Cardiac fibroblast (primary cell): Measurements from ENCODE around the gene TTLL11.
A peak's percentile ranks its signal among the peaks of the same experiment; 100 is the strongest.
"Not testable (repeated sequence)": the region's sequence is repeated elsewhere in the genome, so short reads cannot be mapped to it uniquely, and the experiment has no call there.

Experiments used
- DNase-seq, 2 donors: peaks; one replicate each; pipeline versions ENCODE4 v3.0.0 to v3.0.0-alpha.2; 2010; ENCODE audit warnings: low read depth in 2 of 2
- H3K4me3 ChIP-seq, 2 donors: replicated peaks in 1 of 2; 1 replicate in 1 of 2; 2 replicates in 1 of 2; pipeline ENCODE4 v1.5.1; 2011; ENCODE audit warnings: low read depth in 2 of 2, low read length in 2 of 2, mild to moderate bottlenecking in 2 of 2, moderate library complexity in 1 of 2
- CTCF ChIP-seq: IDR thresholded peaks from one replicate; pipeline ENCODE4 v1.5.1; 2011; ENCODE audit warnings: low read depth, mild to moderate bottlenecking, low read length, inconsistent platforms

TTLL11 gene

GRCh38 chr9:121807823-121808278, 285.3 kb downstream of the TTLL11 start:
- H3K4me3 ChIP-seq, result no peak overlapping the region
- no peak for TF ChIP-seq CTCF
- DNase-seq, result peak in 1 of 2 donors; percentile 14

GRCh38 chr9:121807069-121807822, 285.9 kb downstream of the TTLL11 start:
- DNase-seq, result no peak
- TF ChIP-seq CTCF, result no peak
- no peak overlapping the region for H3K4me3 ChIP-seq

GRCh38 chr9:121802753-121803152, 290.4 kb downstream of the TTLL11 start:
- no peak for DNase-seq
- no peak overlapping the region for H3K4me3 ChIP-seq
- no peak for TF ChIP-seq CTCF

- H3K4me3 ChIP-seq, result no peak overlapping the region
- TF ChIP-seq CTCF, result no peak
- DNase-seq, result no peak
Observed at GRCh38 chr9:121801579-121801978, 291.5 kb downstream of the TTLL11 start.

- DNase-seq, result no peak
- TF ChIP-seq CTCF, result no peak
- H3K4me3 ChIP-seq, result no peak overlapping the region
Observed at GRCh38 chr9:121800376-121800775, 292.7 kb downstream of the TTLL11 start.

GRCh38 chr9:121798941-121799340, 294.2 kb downstream of the TTLL11 start:
- no peak overlapping the region for H3K4me3 ChIP-seq
- no peak for TF ChIP-seq CTCF
- no peak for DNase-seq

GRCh38 chr9:121797081-121797480, 296.0 kb downstream of the TTLL11 start:
- no peak for DNase-seq
- TF ChIP-seq CTCF, result no peak
- no peak overlapping the region for H3K4me3 ChIP-seq

- DNase-seq, result not testable (repeated sequence)
Observed at GRCh38 chr9:121794334-121794733, 298.8 kb downstream of the TTLL11 start.

GRCh38 chr9:121792476-121792875, 300.6 kb downstream of the TTLL11 start:
- not testable (repeated sequence) for H3K4me3 ChIP-seq, DNase-seq

More at GRCh38 chr9:121794334-121794733, 298.8 kb downstream of the TTLL11 start:
- not testable (repeated sequence) for H3K4me3 ChIP-seq
